Hepatocyte (in vitro differentiated cells): ENCODE measurements around the gene LRBA.
"Not testable (repeated sequence)": the region's sequence is repeated elsewhere in the genome, so short reads cannot be mapped to it uniquely, and the experiment has no call there.

Experiments
- EZH2 ChIP-seq: fragments of 200-600 bp; sonication (generic); IDR thresholded peaks from 2 replicates; pipeline ENCODE4 v1.6.1; 2016; ENCODE audit warnings: antibody characterized with exemption, mild to moderate bottlenecking, borderline replicate concordance
- EZH2phosphoT487 ChIP-seq: fragments of 200-600 bp; sonication (generic); IDR thresholded peaks from one replicate; pipeline ENCODE4 v1.6.1; 2018; ENCODE audit warnings: antibody characterized with exemption, mild to moderate bottlenecking, low read depth, moderate library complexity; ENCODE audit not compliant: unreplicated experiment, severe bottlenecking
- TF ChIP-seq, protein P1 (sequence below): fragments of 200-600 bp; sonication (generic); IDR thresholded peaks from 2 replicates; pipeline ENCODE4 v1.5.1; 2016; ENCODE audit warnings: antibody characterized with exemption, mild to moderate bottlenecking; ENCODE audit not compliant: poor library complexity

DNA sequence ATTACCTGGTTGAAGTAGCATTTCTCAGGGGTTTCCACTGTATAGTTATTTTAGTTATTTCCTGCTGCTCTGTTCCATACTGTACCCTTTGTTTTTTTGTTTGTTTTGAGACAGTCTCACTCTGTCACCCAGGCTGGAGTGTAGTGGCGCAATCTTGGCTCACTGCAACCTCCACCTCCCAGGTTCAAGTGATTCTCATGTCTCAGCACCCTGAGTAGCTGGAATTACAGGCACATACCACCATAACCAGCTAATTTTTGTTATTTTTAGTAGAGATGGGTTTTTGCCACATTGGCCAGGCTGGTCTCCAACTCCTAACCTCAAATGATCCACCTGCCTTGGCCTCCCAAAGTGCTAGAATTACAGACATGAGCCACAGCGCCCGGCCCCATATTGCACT is 457.3 kb downstream of the LRBA start:
- not testable (repeated sequence) for TF ChIP-seq EZH2, EZH2phosphoT487
- TF ChIP-seq, protein P1, sequence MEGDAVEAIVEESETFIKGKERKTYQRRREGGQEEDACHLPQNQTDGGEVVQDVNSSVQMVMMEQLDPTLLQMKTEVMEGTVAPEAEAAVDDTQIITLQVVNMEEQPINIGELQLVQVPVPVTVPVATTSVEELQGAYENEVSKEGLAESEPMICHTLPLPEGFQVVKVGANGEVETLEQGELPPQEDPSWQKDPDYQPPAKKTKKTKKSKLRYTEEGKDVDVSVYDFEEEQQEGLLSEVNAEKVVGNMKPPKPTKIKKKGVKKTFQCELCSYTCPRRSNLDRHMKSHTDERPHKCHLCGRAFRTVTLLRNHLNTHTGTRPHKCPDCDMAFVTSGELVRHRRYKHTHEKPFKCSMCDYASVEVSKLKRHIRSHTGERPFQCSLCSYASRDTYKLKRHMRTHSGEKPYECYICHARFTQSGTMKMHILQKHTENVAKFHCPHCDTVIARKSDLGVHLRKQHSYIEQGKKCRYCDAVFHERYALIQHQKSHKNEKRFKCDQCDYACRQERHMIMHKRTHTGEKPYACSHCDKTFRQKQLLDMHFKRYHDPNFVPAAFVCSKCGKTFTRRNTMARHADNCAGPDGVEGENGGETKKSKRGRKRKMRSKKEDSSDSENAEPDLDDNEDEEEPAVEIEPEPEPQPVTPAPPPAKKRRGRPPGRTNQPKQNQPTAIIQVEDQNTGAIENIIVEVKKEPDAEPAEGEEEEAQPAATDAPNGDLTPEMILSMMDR, result not testable (repeated sequence)
